K562 (cell line): ENCODE results near the gene LY6G6F. TPM values are rescaled to one million over a fixed set of nuclear protein-coding genes. Genes with fewer than 3 reads are reported as not detected.

Experiments used
- ARID3B ChIP-seq: fragments of 250-450 bp; sonication (Bioruptor Pico); IDR thresholded peaks from 2 replicates; pipeline ENCODE4 v1.4.0; 2020; ENCODE audit warnings: borderline replicate concordance
- EZH2 ChIP-seq: IDR thresholded peaks from 2 replicates; pipeline ENCODE4 v1.6.1; 2012; ENCODE audit warnings: low read depth, mild to moderate bottlenecking, inconsistent platforms, low read length, borderline replicate concordance
- HDAC6 ChIP-seq: IDR thresholded peaks from 2 replicates; pipeline ENCODE4 v1.6.1; 2012; ENCODE audit warnings: low read depth, mild to moderate bottlenecking, control low read depth, inconsistent platforms, low read length, moderate library complexity
- IFI16 ChIP-seq: fragments of 250-450 bp; sonication (Bioruptor Pico); IDR thresholded peaks from 2 replicates; pipeline ENCODE4 v2.1.2; 2022; ENCODE audit warnings: mild to moderate bottlenecking, inconsistent platforms
- MNT ChIP-seq, 2 experiments: fragments of 450-650 bp; conservative IDR thresholded peaks; 2 replicates each; pipeline ENCODE4 v1.6.1; 2017; ENCODE audit warnings: mild to moderate bottlenecking in 2 of 2, moderate library complexity in 2 of 2
- NFIX ChIP-seq: fragments of 250-450 bp; sonication (Bioruptor Pico); IDR thresholded peaks from 2 replicates; pipeline ENCODE4 v1.4.0; 2020; ENCODE audit warnings: low read depth, mild to moderate bottlenecking, moderate library complexity
- PREB ChIP-seq: sonication (generic); formaldehyde crosslinking; IDR thresholded peaks from 2 replicates; pipeline ENCODE4 v1.8.1; 2023; ENCODE audit warnings: mild to moderate bottlenecking, missing genetic modification reagents
- RBM39 ChIP-seq: fragments of 200-400 bp; formaldehyde crosslinking; optimal IDR thresholded peaks from 2 replicates; pipeline ENCODE3; 2018; ENCODE audit warnings: low read depth, low read length
- TAF1 ChIP-seq: IDR thresholded peaks from 2 replicates; pipeline ENCODE4 v1.6.1; 2011; ENCODE audit warnings: mild to moderate bottlenecking, low read length, moderate library complexity; ENCODE audit not compliant: insufficient read depth, control insufficient read depth, severe bottlenecking; ENCODE audit errors: extremely low read depth
- ZBTB40 ChIP-seq, 2 experiments: fragments of 450-650 bp in 1 of 2; sonication (generic) in 1 of 2; formaldehyde crosslinking in 1 of 2; IDR thresholded peaks; 2 replicates each; pipeline versions ENCODE4 v1.7.1 to v1.9.0; 2016 to 2022; ENCODE audit warnings: inconsistent platforms in 1 of 2, mild to moderate bottlenecking in 1 of 2, missing genetic modification reagents in 1 of 2
- ZC3H4 ChIP-seq: sonication (generic); formaldehyde crosslinking; IDR thresholded peaks from 2 replicates; pipeline ENCODE4 v1.9.0; 2021; ENCODE audit warnings: missing genetic modification reagents, borderline replicate concordance
- ZNF354B ChIP-seq: fragments of 250-450 bp; sonication (Bioruptor Pico); IDR thresholded peaks from 2 replicates; pipeline ENCODE4 v1.4.0; 2020
- polyA plus RNA-seq, 8 experiments: library from polyadenylated mRNA; depleted of rRNA in 4 of 8; stranded (reverse) in 5 of 8; unstranded in 3 of 8; fragments of >200 nt; fragmentation: Nextera tagmentation in 2 of 8; fragmentation: Illumina TruSeq in 1 of 8; extraction: Ambion mirVana in 2 of 8; extraction: Trizol in 1 of 8; gene quantifications; 2 replicates each; pipeline versions ENCODE4 v1.2.1 to v1.2.3, GENCODE V29; 2011 to 2014; ENCODE audit warnings: inconsistent platforms in 1 of 8, missing spikeins in 1 of 8
- total RNA-seq, 7 experiments: library from RNA; depleted of rRNA in 6 of 7; stranded (reverse); fragments of >200 nt in 6 of 7; fragmentation: Illumina TruSeq in 2 of 7; extraction: Trizol in 2 of 7; gene quantifications; 2 replicates each; pipeline versions ENCODE4 v1.2.1 to v1.2.3, GENCODE V29; 2011 to 2021; ENCODE audit warnings: low replicate concordance in 1 of 7

LY6G6F gene
- total and polyA plus RNA-seq, 9 of the 15 experiments (the other 6 are each of a cell fraction or from before 2014, with no cell fraction given), result 0.14 to 0.50 (median 0.28) TPM; not detected in 2

GRCh38 chr6:31663961-31664789, 42.5 kb upstream of the LY6G6F start (continued):
- TF ChIP-seq ZBTB40 (IDR thresholded peaks at IDR 0.05), result no peak
- no peak for TF ChIP-seq ZBTB40 (CRISPR knock-in tag; IDR thresholded peaks at IDR 0.05)
- TF ChIP-seq IFI16 (CRISPR knock-in tag), result no peak
- no peak for TF ChIP-seq PREB
- no peak for TF ChIP-seq EZH2
- no peak; the same call in 1 of the 2 replicates for TF ChIP-seq ARID3B (CRISPR knock-in tag)
- no peak for TF ChIP-seq HDAC6
- TF ChIP-seq ZNF354B (CRISPR knock-in tag), result 0 out of 2 replicates have a peak, but pooled peaks have one; percentile 1
- TF ChIP-seq MNT (conservative IDR thresholded peaks at IDR 0.05), result no peak
- peak; percentile 34 for TF ChIP-seq RBM39
- peak; percentile 69 for TF ChIP-seq TAF1
- TF ChIP-seq NFIX (CRISPR knock-in tag), result no peak
- no peak for TF ChIP-seq ZC3H4
